K562 treated with DMSO at 1 percent for 4 hours (cell line): Measurements from ENCODE around the gene GHDC. TPM values are rescaled to one million over a fixed set of nuclear protein-coding genes. Genes with fewer than 3 reads are reported as not detected.

Source experiments
- total RNA-seq: library from RNA; unstranded; fragments of 300-600 nt; gene quantifications from 2 replicates; pipeline ENCODE4 v1.2.3, GENCODE V29; 2022; ENCODE audit not compliant: insufficient read depth

The GHDC gene
- total RNA-seq, result 21.9 and 25.3 TPM in 2 replicates

GRCh38 chr17:42193969-42194899, at the start of gene GHDC:
GHDC (minus strand) TSS chr17:42194494; CDS start chr17:42193581, 913 bp downstream.

DNA sequence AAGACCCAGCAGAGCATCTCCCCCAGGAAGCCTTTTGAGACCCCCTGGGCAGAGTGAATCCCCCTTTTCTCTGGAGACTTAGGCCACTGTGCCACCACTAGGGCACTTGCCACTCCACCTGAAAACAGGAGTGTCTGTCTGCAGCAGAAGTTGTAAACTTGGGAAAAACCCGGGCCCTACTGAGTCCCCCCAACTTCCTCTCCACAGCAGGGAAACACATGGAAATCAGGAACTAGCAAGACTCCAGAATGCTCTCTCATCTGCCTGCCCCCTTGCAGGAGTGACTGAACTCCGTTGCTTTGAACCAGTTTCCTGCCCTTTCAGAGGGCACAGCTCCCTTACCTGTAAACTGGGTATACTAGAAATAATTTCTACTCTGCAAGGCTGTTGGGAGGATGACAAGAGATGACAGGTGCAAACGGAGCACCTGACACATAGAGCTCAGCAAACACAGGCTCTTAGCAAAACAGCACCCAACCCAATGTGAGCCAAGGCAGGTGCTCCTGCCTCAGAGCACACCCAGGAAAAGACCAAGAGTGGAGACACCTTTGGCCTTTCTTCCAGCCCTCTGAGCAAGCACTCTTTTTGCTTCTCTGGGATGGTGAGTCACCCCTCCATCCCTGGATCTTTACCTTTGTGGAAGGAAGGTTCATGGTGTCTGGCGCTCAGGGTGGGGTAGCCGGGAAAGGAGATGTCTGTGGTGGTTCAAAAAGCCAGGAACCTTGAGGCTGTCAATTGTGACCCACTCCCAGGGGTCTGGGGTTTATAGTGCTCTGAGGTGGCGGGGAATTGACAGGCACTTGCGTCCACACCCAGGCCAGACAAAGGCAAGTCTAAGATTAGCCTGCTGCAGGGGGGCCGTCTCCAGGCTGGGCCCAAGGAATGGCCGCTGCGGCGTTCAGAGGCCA, 9.3 kb downstream of the GHDC start, which contains the start of gene HCRT:
Gene HCRT, minus strand, starts transcription at position 740 of the 908 bp plus-strand sequence. Its CDS starts 87 bp downstream, at position 653.

DNA sequence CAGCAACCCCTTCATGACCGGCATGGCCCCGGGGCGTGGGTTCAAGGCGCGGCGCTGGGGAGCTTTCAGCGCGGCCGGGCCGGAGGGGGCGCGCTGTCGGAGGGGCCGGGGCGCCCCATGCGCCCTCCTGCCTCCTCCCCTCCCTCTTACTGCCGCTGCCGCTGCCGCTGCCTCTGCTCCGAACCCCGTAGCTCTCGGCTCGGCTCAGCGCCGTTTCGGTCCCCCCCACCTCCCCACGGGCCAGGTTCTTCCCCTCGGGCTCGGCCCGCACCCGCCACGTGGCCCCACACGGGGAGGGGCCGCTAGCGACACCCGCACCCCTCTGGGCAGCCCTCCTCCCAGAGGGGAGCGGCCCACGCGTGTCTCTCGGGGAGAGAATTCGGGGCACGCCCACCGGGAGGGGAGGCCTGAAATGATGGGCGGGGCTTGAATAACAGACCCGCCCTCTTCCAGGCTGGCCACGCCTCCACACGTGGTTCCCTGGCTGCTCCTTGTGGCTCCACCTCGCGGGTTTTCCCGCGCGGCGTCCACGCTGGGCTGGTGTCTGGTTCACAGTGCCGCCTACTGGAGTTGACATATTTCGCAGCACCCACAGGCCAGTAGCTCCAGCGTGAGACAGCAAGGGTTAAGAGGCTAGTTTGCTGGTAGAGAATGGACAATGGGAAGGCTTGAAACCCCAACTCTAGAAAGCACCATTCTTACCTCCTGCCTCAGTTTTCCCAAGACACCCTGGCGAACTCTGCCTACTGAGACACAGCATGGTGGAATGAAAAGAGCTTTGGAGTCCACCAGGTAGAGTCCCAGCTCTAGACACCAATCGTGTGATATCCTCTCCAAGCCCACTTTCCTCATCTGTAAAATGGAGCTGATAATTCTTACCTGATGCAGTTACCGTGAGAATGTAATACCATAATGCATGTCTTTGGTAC, 13.1 kb downstream of the GHDC start, which contains the start of gene KCNH4:
Gene KCNH4, minus strand, starts transcription at position 221 of the 929 bp plus-strand sequence. Its CDS starts 197 bp downstream, at position 24.

Other genes with a start within 250 kb of the GHDC start
- gene CNP, start 227.7 kb downstream of the GHDC start, total RNA-seq, result 29.4 and 34.0 TPM in 2 replicates
- 98.6 and 99.6 TPM in 2 replicates for gene DNAJC7, start 177.1 kb downstream of the GHDC start, total RNA-seq
- 91.8 and 106 TPM in 2 replicates for gene NKIRAS2, start 174.4 kb downstream of the GHDC start, total RNA-seq
- 1.1 and 1.4 TPM in 2 replicates for gene C17orf113, start 143.9 kb downstream of the GHDC start, total RNA-seq
- gene ZNF385C, start 96.0 kb downstream of the GHDC start, total RNA-seq, result 0.94 and 2.1 TPM in 2 replicates
- gene DHX58, start 81.8 kb downstream of the GHDC start, total RNA-seq, result 6.7 and 6.9 TPM in 2 replicates
- 24.1 and 42.8 TPM in 2 replicates for gene KAT2A, start 73.1 kb downstream of the GHDC start, total RNA-seq
- gene HSPB9, start 71.7 kb downstream of the GHDC start, total RNA-seq, result 0.98 TPM in 1 of 2 replicates, not detected in the other
- 137 and 153 TPM in 2 replicates for gene RAB5C, start 39.5 kb downstream of the GHDC start, total RNA-seq
- 0.30 and 0.32 TPM in 2 replicates for gene KCNH4, start 13.4 kb downstream of the GHDC start, total RNA-seq
- gene HCRT, start 9.0 kb downstream of the GHDC start, total RNA-seq, result not detected in 2 replicates
- 66.4 and 69.2 TPM in 2 replicates for gene STAT5B, start 81.9 kb upstream of the GHDC start, total RNA-seq
- 95.5 and 97.4 TPM in 2 replicates for gene STAT5A, start 94.0 kb upstream of the GHDC start, total RNA-seq
- 75.1 and 79.1 TPM in 2 replicates for gene STAT3, start 193.9 kb upstream of the GHDC start, total RNA-seq
- gene CAVIN1, start 228.8 kb upstream of the GHDC start, total RNA-seq, result 71.3 and 82.9 TPM in 2 replicates